Cardiac fibroblast (primary cell): ENCODE data around the gene IL17RB.

Experiments
- DNase-seq, 2 donors: peaks; one replicate each; pipeline versions ENCODE4 v3.0.0 to v3.0.0-alpha.2; 2010; ENCODE audit warnings: low read depth in 2 of 2
- H3K4me3 ChIP-seq, 2 donors: replicated peaks in 1 of 2; 1 replicate in 1 of 2; 2 replicates in 1 of 2; pipeline ENCODE4 v1.5.1; 2011; ENCODE audit warnings: low read depth in 2 of 2, low read length in 2 of 2, mild to moderate bottlenecking in 2 of 2, moderate library complexity in 1 of 2
- TF ChIP-seq, protein P1 (sequence below): IDR thresholded peaks from one replicate; pipeline ENCODE4 v1.5.1; 2011; ENCODE audit warnings: low read depth, mild to moderate bottlenecking, low read length, inconsistent platforms

Gene IL17RB

DNA sequence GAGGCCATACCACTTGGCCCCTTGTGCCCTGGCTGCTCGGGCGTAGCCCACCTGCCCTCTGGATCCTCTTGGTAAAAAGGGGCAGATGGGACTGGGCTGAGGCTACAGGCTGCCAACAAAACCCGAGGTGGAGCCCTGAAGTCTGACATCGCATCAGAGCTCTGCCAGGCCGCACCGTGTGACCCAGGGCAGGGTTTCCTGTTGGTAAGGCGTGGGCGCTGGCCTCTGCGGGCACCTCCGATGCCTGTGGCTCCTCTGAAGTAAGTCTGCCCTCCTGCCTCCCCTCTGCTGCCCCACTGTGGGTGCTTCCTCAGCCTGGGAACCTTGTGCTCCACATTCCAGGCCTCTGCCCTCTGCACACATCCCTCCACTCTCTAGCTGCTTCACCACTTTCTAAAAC is 9.0 kb upstream of the IL17RB start:
- no peak for DNase-seq
- H3K4me3 ChIP-seq = no peak overlapping the region
- TF ChIP-seq, protein P1, sequence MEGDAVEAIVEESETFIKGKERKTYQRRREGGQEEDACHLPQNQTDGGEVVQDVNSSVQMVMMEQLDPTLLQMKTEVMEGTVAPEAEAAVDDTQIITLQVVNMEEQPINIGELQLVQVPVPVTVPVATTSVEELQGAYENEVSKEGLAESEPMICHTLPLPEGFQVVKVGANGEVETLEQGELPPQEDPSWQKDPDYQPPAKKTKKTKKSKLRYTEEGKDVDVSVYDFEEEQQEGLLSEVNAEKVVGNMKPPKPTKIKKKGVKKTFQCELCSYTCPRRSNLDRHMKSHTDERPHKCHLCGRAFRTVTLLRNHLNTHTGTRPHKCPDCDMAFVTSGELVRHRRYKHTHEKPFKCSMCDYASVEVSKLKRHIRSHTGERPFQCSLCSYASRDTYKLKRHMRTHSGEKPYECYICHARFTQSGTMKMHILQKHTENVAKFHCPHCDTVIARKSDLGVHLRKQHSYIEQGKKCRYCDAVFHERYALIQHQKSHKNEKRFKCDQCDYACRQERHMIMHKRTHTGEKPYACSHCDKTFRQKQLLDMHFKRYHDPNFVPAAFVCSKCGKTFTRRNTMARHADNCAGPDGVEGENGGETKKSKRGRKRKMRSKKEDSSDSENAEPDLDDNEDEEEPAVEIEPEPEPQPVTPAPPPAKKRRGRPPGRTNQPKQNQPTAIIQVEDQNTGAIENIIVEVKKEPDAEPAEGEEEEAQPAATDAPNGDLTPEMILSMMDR = no peak

- TF ChIP-seq, protein P1 = no peak
- no peak overlapping the region for H3K4me3 ChIP-seq
- DNase-seq = no peak
These were observed 5.1 kb upstream of the IL17RB start for GRCh38 chr3:53841296-53841695.

- H3K4me3 ChIP-seq = no peak overlapping the region
- TF ChIP-seq, protein P1 = no peak
- DNase-seq = peak; percentile 3 to 29
These were observed 3.8 kb upstream of the IL17RB start for GRCh38 chr3:53842436-53843194.

GRCh38 chr3:53843195-53844177 is 2.9 kb upstream of the IL17RB start:
- TF ChIP-seq, protein P1 = no peak
- no peak for DNase-seq
- H3K4me3 ChIP-seq = no peak overlapping the region

DNA sequence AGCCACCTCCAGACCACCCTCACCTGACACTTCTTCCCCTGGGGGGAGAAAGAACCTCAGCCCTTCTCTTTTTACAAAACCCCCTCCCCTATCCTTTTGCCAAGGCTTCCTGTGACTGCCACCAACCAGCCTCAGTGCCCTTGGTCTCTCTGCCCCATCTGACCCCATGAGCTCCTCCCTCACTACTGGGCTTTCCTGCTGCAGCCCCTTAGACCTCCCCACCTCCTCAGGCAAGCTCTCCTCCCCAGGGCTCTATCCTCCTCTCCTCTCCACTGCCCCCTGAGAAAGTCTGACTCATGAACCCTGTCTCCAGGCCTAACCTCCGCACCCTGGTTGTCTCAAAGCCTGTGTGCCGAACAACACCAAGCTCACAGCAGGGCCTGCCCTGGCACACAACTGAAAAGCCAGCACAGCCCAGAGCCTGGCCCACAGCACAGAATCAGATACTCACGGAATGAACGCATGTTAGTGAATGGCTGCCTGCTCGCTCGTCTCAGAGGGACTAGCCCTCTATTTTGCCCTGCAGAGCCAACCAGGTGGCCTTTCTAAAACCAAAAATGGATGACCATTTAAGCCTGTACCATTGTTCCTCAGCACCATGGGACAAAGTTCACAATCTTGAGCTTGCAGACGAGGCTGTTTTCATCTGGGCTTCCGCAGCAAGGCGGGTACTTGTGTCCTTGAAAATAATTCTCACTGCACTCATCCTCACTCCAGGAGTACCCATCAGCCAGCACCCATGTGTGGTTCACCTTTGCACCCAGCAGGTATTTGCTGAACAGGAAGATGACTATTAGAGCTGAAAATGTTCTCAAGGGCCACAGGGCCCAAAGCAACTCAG is 1.9 kb upstream of the IL17RB start:
- H3K4me3 ChIP-seq = no peak overlapping the region

More for the DNA sequence above, 1.9 kb upstream of the IL17RB start:
- TF ChIP-seq, protein P1 = no peak
- no peak for DNase-seq
